DMS 273 treated with DMSO at 0.1 percent for 48 hours (cell line): ENCODE data around the gene METTL24.
"Not testable (repeated sequence)": the region's sequence is repeated elsewhere in the genome, so short reads cannot be mapped to it uniquely, and the experiment has no call there.

Experiments
- DNase-seq: peaks from one replicate; lab custom pipeline; 2025; lab: John Stamatoyannopoulos, UW

The METTL24 gene

GRCh38 chr6:110360676-110361075, 2.5 kb upstream of the METTL24 start:
- DNase-seq = no peak

GRCh38 chr6:110359556-110359955, 1.4 kb upstream of the METTL24 start:
- no peak for DNase-seq

GRCh38 chr6:110358553-110359160, 508 bp upstream of the METTL24 start:
- no peak for DNase-seq

GRCh38 chr6:110357298-110357663, 868 bp downstream of the METTL24 start:
- no peak for DNase-seq

- no peak for DNase-seq
Observed at GRCh38 chr6:110356778-110357177, 1.4 kb downstream of the METTL24 start.

GRCh38 chr6:110355727-110356126, 2.4 kb downstream of the METTL24 start:
- peak; percentile 45 for DNase-seq

- DNase-seq = no peak
Observed at GRCh38 chr6:110355022-110355421, 3.1 kb downstream of the METTL24 start.

GRCh38 chr6:110354153-110354552, 4.0 kb downstream of the METTL24 start:
- DNase-seq = no peak

GRCh38 chr6:110353457-110354001, 4.6 kb downstream of the METTL24 start:
- DNase-seq = no peak

GRCh38 chr6:110352563-110353262, 5.4 kb downstream of the METTL24 start:
- DNase-seq = no peak

- no peak for DNase-seq
Observed at GRCh38 chr6:110351986-110352385, 6.2 kb downstream of the METTL24 start.

- DNase-seq = no peak
Observed at GRCh38 chr6:110351546-110351945, 6.6 kb downstream of the METTL24 start.

GRCh38 chr6:110350593-110350992, 7.6 kb downstream of the METTL24 start:
- DNase-seq = not testable (repeated sequence)

- DNase-seq = no peak
Observed at GRCh38 chr6:110348961-110349690, 9.0 kb downstream of the METTL24 start.

- no peak for DNase-seq
Observed at GRCh38 chr6:110345025-110345424, 13.1 kb downstream of the METTL24 start.

- DNase-seq = no peak
Observed at GRCh38 chr6:110342759-110343158, 15.4 kb downstream of the METTL24 start.

- DNase-seq = no peak
Observed at GRCh38 chr6:110341663-110342596, 16.2 kb downstream of the METTL24 start.

- DNase-seq = no peak
Observed at GRCh38 chr6:110341067-110341466, 17.1 kb downstream of the METTL24 start.

- no peak for DNase-seq
Observed at GRCh38 chr6:110340392-110340965, 17.7 kb downstream of the METTL24 start.

- DNase-seq = no peak
Observed at GRCh38 chr6:110338820-110339470, 19.2 kb downstream of the METTL24 start.

- DNase-seq = no peak
Observed at GRCh38 chr6:110337486-110337885, 20.7 kb downstream of the METTL24 start.
